ENCODE measurements around the gene ZFP92.
A peak's percentile ranks its signal among the peaks of the same experiment; 100 is the strongest.
"Not testable (repeated sequence)": the region's sequence is repeated elsewhere in the genome, so short reads cannot be mapped to it uniquely, and the experiment has no call there.

Gene ZFP92

GRCh38 chrX:153394612-153395011 is 16.7 kb upstream of the ZFP92 start:
- no peak for DNase-seq
- Mint-ChIP-seq H3K36me3 (ENCODE audit: insufficient read depth) (no peaks in the 10 kb centered on the region), H3K4me3 (no peak overlapping the region), H3K9me3 (no peaks in the 10 kb centered on the region), H3K27me3 (no peaks in the 10 kb centered on the region), H3K27ac (no peak overlapping the region), H3K4me1 (ENCODE audit: low read depth in 2 of 2) (peaks cover 0 to 9% of the 10 kb centered on the region in 2 donors)
- no peak for ATAC-seq (replicated peaks)

- no peaks in the 10 kb centered on the region for H3K36me3 Mint-ChIP-seq (ENCODE audit: insufficient read depth)
- H3K27me3 Mint-ChIP-seq = no peaks in the 10 kb centered on the region
- H3K4me3 Mint-ChIP-seq = peak overlapping the region in 1 of 2 donors; percentile 6
- H3K9me3 Mint-ChIP-seq = no peaks in the 10 kb centered on the region
- H3K4me1 Mint-ChIP-seq (ENCODE audit: low read depth in 2 of 2) = peaks cover 0 to 9% of the 10 kb centered on the region in 2 donors
- no peak for ATAC-seq (replicated peaks)
- peak overlapping the region in 1 of 2 donors; percentile 81 for H3K27ac Mint-ChIP-seq
- no peak for DNase-seq
Measured at GRCh38 chrX:153395613-153396319, 15.5 kb upstream of the ZFP92 start.

- Mint-ChIP-seq H3K4me1 (ENCODE audit: low read depth in 2 of 2) (peaks cover 0 to 9% of the 10 kb centered on the region in 2 donors), H3K27ac (no peak overlapping the region), H3K36me3 (ENCODE audit: insufficient read depth) (no peaks in the 10 kb centered on the region), H3K9me3 (no peaks in the 10 kb centered on the region), H3K4me3 (no peak overlapping the region), H3K27me3 (no peaks in the 10 kb centered on the region)
- ATAC-seq (replicated peaks) (no peak), DNase-seq (no peak)
Measured at GRCh38 chrX:153396320-153397195, 14.7 kb upstream of the ZFP92 start.

- Mint-ChIP-seq H3K9me3 (no peaks in the 10 kb centered on the region), H3K4me3 (no peak overlapping the region), H3K36me3 (ENCODE audit: insufficient read depth) (no peaks in the 10 kb centered on the region), H3K27me3 (no peaks in the 10 kb centered on the region), H3K4me1 (ENCODE audit: low read depth in 2 of 2) (peaks cover 0 to 9% of the 10 kb centered on the region in 2 donors), H3K27ac (no peak overlapping the region)
- DNase-seq = no peak
- no peak for ATAC-seq (replicated peaks)
Measured at GRCh38 chrX:153397256-153397960, 13.9 kb upstream of the ZFP92 start.

GRCh38 chrX:153398275-153398960 is 12.9 kb upstream of the ZFP92 start:
- no peak overlapping the region for H3K27ac Mint-ChIP-seq

GRCh38 chrX:153400146-153401132 is 10.8 kb upstream of the ZFP92 start:
- Mint-ChIP-seq H3K4me1 (ENCODE audit: low read depth in 2 of 2) (peaks cover 0 to under 1% of the 10 kb centered on the region in 2 donors), H3K9me3 (no peaks in the 10 kb centered on the region), H3K4me3 (no peak overlapping the region), H3K27ac (peak overlapping the region in 1 of 2 donors; percentile 67), H3K36me3 (ENCODE audit: insufficient read depth) (no peaks in the 10 kb centered on the region), H3K27me3 (no peaks in the 10 kb centered on the region)
- ATAC-seq (replicated peaks) (peak; percentile 79), DNase-seq (peak; percentile 30 to 49 (median 48))

More at GRCh38 chrX:153398275-153398960, 12.9 kb upstream of the ZFP92 start:
- DNase-seq (no peak), ATAC-seq (replicated peaks) (no peak)
- H3K4me3 Mint-ChIP-seq = no peak overlapping the region
- no peaks in the 10 kb centered on the region for H3K9me3 Mint-ChIP-seq
- no peaks in the 10 kb centered on the region for H3K27me3 Mint-ChIP-seq
- H3K36me3 Mint-ChIP-seq (ENCODE audit: insufficient read depth) = no peaks in the 10 kb centered on the region
- H3K4me1 Mint-ChIP-seq (ENCODE audit: low read depth in 2 of 2) = peaks cover 0 to 9% of the 10 kb centered on the region in 2 donors

- DNase-seq (no peak), ATAC-seq (replicated peaks) (no peak)
- no peaks in the 10 kb centered on the region for H3K4me1 Mint-ChIP-seq (ENCODE audit: low read depth in 2 of 2)
- H3K27me3 Mint-ChIP-seq = no peaks in the 10 kb centered on the region
- H3K27ac Mint-ChIP-seq = no peak within 1 kb of the TSS
- H3K36me3 Mint-ChIP-seq (ENCODE audit: insufficient read depth) = no peaks in the 10 kb centered on the region
- no peak within 1 kb of the TSS for H3K4me3 Mint-ChIP-seq
- no peaks in the 10 kb centered on the region for H3K9me3 Mint-ChIP-seq
Measured at GRCh38 chrX:153401133-153401764, 10.0 kb upstream of the ZFP92 start, which contains the start of gene PNMA6E. PNMA6E (minus strand) TSS chrX:153401350; CDS start chrX:153398849, 2,501 bp downstream.

GRCh38 chrX:153404333-153404732 is 6.9 kb upstream of the ZFP92 start:
- H3K4me1 Mint-ChIP-seq (ENCODE audit: low read depth in 2 of 2); H3K4me3 Mint-ChIP-seq; H3K9me3 Mint-ChIP-seq; DNase-seq; H3K36me3 Mint-ChIP-seq (ENCODE audit: insufficient read depth); H3K27me3 Mint-ChIP-seq; ATAC-seq (replicated peaks); H3K27ac Mint-ChIP-seq: not testable (repeated sequence)

- no peak for ATAC-seq (replicated peaks)
Measured at GRCh38 chrX:153405426-153405825, 5.8 kb upstream of the ZFP92 start.

GRCh38 chrX:153406011-153406410 is 5.3 kb upstream of the ZFP92 start:
- no peaks in the 10 kb centered on the region for H3K9me3 Mint-ChIP-seq
- no peaks in the 10 kb centered on the region for H3K36me3 Mint-ChIP-seq (ENCODE audit: insufficient read depth)
- no peaks in the 10 kb centered on the region for H3K27me3 Mint-ChIP-seq
- ATAC-seq (replicated peaks) (no peak), DNase-seq (no peak)
- peaks cover 2 to 3% of the 10 kb centered on the region in 2 donors for H3K4me1 Mint-ChIP-seq (ENCODE audit: low read depth in 2 of 2)
- H3K27ac Mint-ChIP-seq = no peak overlapping the region
- H3K4me3 Mint-ChIP-seq = no peak overlapping the region

More at GRCh38 chrX:153405426-153405825, 5.8 kb upstream of the ZFP92 start:
- no peak for DNase-seq
- Mint-ChIP-seq H3K36me3 (ENCODE audit: insufficient read depth) (no peaks in the 10 kb centered on the region), H3K27me3 (no peaks in the 10 kb centered on the region), H3K4me1 (ENCODE audit: low read depth in 2 of 2) (no peaks in the 10 kb centered on the region), H3K4me3 (no peak overlapping the region), H3K9me3 (no peaks in the 10 kb centered on the region), H3K27ac (no peak overlapping the region)

- Mint-ChIP-seq H3K9me3 (no peaks in the 10 kb centered on the region), H3K27ac (no peak overlapping the region), H3K27me3 (no peaks in the 10 kb centered on the region), H3K4me3 (no peak overlapping the region), H3K4me1 (ENCODE audit: low read depth in 2 of 2) (peaks cover 4 to 5% of the 10 kb centered on the region in 2 donors), H3K36me3 (ENCODE audit: insufficient read depth) (no peaks in the 10 kb centered on the region)
- DNase-seq (no peak), ATAC-seq (replicated peaks) (no peak)
Measured at GRCh38 chrX:153406903-153407302, 4.4 kb upstream of the ZFP92 start.

- H3K4me1 Mint-ChIP-seq (ENCODE audit: low read depth in 2 of 2) = peaks cover 7 to 11% of the 10 kb centered on the region in 2 donors
- H3K4me3 Mint-ChIP-seq = no peak overlapping the region
- H3K27me3 Mint-ChIP-seq = no peaks in the 10 kb centered on the region
- no peaks in the 10 kb centered on the region for H3K9me3 Mint-ChIP-seq
- ATAC-seq (replicated peaks) (no peak), DNase-seq (no peak)
- H3K36me3 Mint-ChIP-seq (ENCODE audit: insufficient read depth) = no peaks in the 10 kb centered on the region
- no peak overlapping the region for H3K27ac Mint-ChIP-seq
Measured at GRCh38 chrX:153407736-153408135, 3.5 kb upstream of the ZFP92 start.

Measured in effector memory CD8-positive, alpha-beta T cell (primary cell).